Ramos (cell line): ENCODE data around the gene GAL3ST2.

Experiments used
- in situ Hi-C: fragments of 300-500 bp; cut with MboI; formaldehyde crosslinking; loops from one replicate; pipeline ENCODE4 v1.14.3; 2022; ENCODE audit warnings: low sequenced_read_pairs; ENCODE audit not compliant: unreplicated experiment

GAL3ST2 gene

DNA sequence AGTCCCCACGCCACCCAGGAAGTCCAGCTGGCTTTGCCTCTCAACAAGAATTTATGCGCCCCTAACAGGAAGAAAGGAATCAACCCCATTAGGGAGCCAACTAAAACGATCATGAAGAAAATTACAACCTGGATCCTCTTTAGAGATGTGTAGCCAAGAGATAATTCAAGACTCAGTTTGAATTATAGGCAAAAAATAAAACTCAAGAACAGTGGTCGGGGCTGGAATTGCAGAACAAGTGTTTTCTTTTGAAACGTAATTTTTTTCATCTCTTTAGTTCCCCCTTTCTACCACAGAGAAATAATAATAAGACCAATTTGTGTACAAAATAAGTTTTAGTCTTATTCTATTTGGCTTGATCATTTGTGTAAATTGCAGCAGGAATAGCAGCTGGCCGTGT lies 59.7 kb downstream of the GAL3ST2 start:
- in situ Hi-C loops, result no loop called here

DNA sequence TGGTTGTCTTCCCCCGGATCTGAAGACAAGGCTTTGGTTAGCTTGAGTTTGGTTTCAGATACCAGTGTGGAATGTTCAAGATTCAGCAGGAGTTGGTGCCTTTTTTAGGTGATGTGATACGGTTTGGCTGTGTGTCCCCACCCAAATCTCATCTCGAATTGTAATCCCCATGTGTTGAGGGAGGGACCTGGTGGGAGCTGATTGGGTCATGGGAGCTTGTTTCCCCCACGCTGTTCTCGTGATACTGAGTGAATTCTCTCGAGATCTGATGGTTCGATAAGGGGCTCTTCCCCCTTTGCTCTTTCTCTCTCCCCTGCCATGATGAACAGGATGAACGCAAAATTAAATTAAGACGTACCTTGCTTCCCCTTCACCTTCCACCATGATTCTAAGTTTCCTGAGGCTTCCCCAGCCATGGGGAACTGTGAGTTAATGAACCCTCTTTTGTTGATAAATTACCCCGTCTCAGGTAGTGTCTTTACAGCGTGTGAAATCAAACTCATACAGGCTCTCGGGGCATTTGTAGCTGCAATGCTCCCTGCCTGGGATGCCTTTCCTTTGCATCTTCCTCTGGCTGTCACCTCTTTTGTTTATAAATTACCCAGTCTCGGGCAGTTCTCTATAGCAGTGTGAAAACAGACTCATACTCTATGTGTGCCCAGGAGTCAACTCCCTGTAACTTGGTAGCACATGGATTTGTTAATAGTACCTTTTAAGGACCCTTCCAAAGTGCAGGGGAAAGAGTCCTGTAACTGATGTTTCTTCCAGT lies 60.8 kb downstream of the GAL3ST2 start:
- in situ Hi-C loops, result no loop called here

DNA sequence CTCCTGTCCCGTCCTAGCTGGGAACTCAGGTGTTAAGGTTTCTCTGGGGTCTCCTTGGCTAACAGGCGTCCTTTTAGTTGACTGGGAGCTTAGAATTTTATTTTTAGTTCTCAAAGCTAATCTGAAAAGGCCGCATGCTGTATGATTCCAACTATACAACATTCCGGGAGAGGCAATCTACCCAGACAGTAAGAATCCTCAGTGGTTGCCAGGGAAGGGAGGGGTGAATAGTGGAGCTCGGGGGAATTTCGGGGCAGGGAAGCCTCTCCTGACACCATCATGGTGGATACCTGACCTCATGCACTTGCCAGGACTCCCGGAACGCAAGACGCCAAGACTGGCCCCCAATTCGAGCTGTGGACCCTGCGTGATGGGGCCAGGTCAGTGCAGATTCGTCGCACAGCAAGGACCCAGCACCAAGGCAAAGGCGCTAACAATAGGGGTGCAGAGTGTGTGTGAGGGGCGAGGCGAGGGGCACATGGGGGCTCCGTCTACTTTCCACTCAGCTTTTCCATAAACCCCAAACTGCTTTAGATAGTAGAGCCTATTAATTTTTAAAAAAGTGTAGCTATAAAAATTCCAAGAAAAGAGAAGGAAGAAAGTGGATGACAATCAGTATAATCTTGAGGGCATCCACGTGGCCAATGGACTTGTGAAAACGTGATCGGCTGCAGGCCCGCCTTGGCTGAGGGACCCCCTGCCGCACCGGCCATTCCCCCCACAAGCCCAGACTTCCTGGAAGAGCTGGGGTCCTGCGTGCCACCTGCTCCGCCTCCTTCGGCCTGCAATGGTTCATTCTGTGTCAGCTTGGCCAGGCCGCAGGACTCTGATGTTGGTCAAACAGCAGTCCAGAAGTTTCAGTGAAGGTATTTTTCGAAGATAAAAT lies 64.8 kb downstream of the GAL3ST2 start:
- in situ Hi-C loops, result no loop called here

DNA sequence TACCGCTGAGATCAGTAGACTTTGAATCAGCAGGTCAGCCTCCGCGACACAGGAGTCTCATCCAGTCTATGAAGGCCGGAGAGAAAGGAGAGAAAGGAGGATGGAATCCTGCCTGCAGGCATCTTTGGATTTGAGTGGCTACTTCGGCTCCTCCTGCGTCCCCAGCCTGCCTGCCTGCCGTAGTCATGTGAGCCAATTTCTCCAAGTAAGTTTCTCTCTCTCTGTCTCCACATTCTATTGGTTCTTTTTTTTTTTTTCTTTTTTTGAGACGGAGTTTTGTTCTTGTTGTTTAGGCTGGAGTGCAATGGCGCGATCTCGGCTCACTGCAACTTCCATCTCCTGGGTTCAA lies 65.4 kb downstream of the GAL3ST2 start:
- in situ Hi-C loops, result no loop called here

DNA sequence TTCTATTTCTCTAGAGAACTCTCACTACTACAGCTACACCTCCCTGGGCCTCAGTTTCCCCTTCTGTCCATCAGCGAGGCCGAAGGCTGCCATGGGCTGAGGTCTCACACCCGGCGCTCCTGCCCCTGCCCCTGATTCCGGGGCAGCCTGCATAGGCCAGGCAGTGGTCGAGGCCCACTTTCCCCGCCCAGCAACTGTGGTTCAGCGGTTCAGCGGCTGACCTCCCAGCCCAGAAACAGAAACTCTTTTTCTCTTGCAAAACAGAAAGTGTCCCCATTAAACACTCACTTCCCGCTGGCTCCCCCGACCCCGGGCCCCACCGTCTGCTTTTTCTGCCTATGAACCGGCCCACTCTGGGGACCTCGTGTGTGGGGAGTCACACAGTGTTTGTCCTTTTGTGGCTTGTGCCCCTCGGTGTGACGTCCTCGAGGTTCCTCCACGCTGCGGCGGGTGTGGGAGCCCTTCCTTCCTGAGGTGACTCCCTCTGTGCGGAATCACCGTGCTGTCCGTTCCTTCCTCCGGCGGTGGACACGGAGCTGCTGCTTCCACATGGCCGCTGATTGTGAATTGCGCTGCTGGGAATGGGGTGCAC lies 66.1 kb downstream of the GAL3ST2 start:
- in situ Hi-C loops, result no loop called here

DNA sequence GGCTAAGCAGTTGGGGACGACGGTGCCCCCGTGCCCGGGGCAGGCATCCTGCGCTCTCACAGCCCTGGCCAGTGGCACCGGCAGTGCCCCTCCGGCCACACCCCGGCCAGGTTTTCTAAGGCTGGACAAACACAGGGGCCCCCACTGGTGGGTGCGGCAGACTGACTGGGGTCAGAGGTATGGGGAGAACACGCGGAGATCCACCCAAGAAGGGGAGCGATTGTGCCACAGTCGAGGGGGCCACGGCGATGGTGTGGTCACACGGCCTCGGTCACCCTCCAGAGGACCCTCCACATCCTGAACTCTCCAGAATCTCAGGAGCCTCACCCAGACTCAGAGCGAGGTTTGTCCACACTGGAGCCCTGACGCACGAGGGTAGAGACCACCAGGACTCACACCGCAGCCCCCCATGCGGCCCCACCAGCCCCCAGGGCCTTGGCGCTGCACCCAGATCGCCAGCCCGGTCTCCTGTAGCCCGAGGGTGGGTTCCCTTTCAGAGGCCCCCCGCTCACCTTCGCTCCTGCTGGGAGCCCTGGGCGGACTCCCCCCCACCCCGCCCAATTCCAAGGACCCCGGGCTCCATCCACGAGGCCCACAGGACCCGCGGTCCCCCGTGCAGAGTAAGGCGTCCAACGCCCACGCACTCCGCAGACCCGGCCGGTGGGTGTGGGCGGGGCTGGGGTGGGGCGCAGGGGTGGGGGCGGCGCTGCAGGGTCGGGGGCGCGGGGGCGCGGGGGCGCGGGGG lies 66.9 kb downstream of the GAL3ST2 start:
- in situ Hi-C loops, result no loop called here

DNA sequence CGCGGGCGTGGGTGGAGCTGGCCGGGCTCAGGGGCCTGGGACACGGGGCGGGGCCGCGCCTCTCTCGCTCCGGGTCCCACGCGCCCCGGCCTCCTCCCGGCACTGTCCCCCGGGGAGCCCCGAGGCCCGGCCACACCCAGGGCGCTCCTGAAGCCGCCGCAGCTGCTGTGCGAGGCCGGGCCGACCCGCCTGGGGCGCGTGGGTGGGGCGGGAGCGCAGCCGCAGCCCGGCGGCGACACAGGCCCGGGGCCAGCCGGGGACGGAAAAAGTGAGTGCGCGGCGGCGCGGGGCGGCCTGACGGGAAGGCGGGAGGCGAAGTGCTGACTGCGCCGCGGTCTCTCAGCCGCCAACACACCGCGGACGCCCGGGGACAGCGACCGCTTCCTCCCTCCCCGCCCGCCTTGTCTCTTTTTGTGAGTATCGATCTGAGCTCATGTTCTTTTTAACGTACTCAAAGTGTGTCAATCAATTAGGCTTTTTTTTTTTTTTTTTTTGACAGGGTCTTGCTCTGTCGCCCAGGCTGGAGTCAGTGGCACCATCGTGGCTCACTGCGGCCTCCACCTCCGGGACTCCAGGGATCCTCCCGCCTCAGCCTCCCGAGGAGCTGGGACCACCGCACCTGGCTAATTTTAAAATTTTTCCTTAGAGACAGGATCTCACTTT lies 67.6 kb downstream of the GAL3ST2 start:
- in situ Hi-C loops, result no loop called here

DNA sequence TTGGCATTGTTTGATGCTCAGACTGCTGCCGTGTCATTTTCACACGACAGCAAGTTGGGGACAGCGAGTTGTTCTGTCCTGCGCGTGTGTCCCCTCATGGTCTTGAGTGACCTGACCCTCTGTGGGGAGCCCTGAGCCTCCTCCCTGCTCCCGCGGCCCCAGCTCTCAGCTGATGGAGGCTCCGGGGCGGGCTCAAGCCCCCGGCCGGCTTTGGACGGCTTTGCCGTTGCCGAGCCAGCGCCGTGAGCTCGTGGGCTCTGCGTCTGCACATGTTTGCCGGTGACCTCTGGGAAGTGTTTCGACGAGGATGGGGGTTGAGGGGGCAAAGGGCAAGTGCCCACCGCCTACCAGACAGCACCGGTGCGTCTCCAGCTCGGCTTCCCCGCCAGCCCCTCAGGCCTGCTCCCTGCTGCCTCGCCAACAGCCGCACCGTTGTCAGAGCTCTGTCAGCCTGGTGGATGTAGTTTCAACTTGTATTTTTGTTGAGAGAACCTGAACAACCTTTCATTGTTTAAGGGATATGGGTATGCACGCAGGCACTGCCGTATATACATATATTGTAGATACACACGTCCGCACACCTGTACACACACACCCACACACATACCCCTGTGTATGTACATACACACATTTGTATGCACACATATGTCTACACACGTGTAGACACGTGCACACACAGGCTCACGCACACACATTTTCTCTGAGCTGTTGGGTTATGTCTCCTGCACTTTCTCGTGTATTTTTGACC lies 68.4 kb downstream of the GAL3ST2 start:
- in situ Hi-C loops, result no loop called here

DNA sequence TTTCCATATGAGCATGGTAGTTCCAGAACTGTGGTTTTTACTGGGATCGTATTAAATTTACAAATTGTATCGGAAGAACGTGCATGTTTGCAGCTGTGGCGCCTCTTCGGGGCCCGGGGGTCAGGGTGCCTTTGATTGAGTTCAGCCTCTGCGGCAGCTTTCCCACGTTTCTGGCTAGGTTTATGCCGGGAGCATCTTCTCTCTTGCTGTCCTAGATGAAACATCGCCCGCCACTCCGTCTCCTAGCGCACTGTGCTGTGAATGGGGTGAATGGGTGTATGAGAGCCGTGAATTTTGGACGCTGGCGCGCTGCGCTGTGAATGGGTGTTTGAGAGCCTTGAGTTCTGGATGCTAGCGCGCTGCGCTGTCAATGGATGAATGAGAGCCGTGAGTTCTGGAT lies 69.8 kb downstream of the GAL3ST2 start:
- in situ Hi-C loops, result no loop called here

DNA sequence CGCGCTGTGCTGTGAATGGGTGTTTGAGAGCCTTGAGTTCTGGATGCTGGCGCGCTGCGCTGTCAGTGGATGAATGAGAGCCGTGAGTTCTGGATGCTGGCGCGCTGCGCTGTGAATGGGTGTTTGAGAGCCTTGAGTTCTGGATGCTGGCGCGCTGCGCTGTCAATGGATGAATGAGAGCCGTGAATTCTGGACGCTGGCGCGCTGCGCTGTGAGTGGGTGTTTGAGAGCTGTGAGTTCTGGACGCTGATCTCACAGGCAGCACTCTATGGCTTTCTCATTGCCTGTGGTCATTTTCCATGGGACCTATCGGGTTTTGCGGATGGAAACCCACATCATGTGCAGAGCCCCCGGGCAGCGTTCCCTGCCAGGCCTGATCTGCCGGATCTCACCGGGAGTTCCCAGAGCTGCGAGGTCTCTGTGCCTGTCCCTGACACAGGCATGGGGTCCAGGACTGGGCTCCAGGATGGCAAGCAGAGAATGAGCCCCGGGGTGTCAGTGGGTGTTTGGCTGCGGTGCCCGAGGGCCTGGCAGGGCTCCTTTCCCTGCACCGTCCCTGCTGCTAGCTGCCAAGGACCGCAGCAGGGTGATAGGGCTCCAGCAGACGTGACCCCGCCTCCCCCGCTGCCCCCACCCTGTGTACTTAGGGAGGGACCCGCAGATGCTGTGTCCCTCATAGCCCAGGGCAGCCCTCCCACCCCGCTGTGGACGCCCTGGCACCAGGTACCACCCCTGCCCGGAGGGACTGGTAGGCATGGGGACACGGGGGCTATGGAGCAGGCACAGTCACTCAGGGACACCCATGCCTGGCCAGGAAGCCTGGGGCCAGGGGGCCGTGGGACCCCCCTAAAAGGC lies 72.4 kb downstream of the GAL3ST2 start:
- in situ Hi-C loops, result no loop called here

DNA sequence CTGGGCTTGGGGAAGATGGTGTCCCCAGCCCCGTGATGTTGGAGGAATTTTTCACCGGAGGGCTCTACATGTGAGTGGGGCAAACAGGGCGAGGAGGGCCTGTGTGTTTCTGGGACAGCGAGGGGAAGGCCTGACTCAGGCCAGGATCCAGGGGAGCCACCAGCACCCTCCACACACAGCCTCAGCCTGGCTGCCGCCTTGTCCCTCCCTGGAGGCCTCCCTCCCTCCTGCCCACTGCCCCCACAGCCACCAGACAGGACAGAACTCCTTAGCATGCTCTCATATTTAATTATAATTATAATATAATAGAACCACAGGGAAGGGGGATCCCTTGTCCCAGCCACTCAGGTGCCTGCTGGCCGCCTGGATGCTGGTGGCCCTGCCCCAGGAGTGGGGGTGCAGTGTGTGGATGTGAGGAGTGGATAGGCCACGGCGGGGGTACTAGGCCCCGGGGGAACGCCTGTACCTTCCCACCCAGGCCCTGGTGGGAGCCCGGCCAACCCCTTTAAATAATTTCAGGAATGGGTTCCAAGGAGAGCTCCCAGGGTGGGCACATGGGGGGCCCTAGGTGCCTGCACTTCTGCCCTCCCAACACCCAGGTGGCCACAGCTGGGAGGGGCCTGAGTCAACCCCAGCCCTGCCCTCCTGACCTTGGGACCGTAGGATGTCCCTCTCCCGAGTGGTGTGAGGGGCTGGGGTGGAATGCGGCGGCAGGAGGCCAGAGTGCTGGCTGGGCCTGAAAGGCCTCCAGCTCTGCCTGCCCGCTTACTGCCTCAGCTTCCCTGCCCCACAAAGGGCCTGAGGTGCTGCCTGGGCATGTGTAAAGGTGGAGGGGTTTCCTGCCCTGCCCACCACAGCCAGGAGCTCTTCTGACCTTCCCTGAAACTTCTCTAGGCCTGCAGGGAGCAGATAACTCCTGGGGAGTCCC lies 73.3 kb downstream of the GAL3ST2 start:
- in situ Hi-C loops, result no loop called here

DNA sequence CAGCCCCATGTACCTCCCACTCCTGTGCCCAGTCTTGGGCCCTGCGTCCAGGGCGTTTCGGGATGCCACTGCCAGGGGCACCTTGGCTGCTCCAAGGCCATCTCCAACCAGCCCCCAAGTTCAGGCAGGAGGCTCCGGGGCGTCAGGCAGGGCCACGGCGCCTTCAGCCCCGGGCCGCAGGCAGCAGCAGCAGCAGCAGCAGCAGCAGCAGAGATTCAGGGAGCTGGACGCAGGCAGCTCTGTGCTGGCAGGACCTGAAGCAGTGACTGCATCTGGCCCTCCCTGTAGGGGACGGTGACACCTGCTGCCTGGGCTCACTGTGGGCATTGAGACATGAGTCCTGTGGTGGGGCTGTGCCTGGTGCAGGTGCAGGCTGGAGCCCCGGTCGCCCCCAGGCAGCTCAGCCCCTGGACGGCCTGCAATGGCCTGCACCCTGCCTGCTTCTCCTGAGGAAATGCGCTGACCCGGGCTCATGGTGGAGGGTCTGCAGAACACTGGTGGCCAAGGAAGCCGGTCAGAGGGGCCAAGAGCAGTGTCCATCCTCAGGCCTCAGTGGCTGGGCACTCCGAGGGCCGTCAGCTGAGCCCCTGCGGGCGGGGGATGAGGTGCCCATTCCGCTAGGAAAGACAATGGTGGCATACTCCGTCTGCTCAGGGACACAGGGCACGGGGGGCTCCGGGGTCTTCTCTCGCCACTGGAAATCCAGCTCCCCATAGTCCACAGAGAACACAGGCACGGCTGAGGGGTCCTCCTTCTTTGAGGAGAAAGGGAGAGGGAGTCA lies 74.1 kb downstream of the GAL3ST2 start:
- in situ Hi-C loops, result no loop called here

DNA sequence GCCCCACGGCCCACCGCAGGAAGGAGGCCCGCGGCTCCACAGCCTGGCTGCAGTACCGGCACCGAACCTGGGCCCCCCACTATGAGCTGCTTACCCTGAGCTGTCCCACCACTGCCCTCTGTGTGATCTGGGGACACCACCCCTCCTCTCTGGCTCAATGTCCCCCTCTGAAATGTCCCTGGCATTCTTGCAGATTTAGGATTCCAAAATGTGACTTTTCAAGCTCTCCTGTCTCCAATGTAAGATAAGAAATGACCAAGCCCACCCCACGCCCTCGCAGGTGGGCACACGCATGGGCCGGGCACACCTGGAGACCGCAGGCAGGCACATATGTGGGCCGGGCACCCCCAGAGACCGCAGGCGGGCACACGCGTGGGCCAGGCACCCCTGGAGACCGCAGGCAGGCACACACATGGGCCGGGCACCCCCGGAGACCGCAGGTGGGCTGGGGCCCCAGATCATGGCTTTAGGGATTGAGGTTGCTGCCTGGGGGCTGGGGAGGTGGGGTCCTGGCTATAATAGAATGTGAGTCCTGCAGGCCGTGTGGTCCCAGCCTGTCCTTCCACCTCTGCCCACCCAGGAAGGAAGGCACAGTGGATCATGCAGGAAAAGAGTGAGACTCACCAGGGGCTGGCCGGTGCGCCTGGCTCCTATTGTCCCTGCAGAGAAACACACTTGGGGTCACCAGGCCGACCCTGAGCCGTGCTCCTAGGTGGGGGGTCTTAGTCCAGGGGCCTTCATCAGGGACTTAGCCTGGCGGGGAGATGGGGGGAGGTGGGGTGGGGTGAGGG lies 74.9 kb downstream of the GAL3ST2 start:
- in situ Hi-C loops, result no loop called here

DNA sequence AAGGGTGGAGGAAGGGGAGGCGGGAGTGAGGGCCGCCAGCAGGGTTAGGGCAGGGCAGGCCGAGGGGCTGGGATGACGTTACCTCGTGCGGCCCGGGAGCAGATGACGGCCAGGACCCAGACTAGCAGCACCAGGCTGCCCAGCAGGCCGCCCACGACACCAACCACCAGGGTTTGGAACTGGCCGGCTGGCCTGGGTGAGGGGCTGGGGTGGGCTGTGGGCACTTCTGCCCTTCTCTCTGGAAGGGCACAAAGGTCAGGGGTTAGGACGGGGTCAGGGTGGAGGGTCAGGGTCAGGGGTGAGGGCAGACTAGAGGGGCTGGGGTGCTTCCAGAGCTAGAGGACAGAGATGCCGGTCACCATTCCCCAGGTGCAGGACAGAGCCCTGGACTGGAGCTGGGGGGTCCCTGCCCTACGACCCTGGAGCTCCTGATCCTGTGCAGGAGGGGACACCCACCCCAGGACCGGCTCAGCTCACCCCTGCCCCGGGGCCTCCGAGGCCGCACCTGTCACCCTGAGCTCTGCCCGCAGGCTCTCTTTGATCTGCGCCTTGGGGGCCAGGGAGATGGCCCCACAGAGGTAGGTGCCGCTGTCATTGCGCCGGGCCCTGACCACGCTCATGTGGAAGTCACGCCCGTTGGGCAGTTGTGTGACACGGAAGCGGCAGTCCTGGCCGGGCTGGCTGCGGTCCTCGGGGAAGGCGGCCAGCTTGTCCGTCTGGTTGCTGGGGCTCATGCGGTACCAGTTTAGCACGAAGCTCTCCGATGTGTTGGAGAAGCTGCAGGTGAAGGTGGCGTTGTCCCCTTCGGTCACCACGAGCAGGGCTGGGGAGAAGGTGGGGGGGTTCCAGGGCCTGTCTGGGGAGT lies 75.7 kb downstream of the GAL3ST2 start:
- in situ Hi-C loops, result no loop called here
